IMR-90 (cell line): ENCODE data around the gene BOD1L1. TPM values are rescaled to one million over a fixed set of nuclear protein-coding genes. Genes with fewer than 3 reads are reported as not detected.

ENCODE experiments used
- ATAC-seq: fragments of 200-7000 bp; cut with Tn5 transposase; 2 replicates; pipeline ENCODE4 v1.9.1; 2020; ENCODE audit warnings: low read depth, mild to moderate bottlenecking, moderate library complexity
- BruUV-seq: library from RNA; stranded (reverse); fragments of 400-500 nt; replicated peaks from 2 replicates; lab custom pipeline; 2021; lab: Mats Ljungman, UMichigan
- CTCF ChIA-PET: fragments of 300-600 bp; formaldehyde crosslinking; extraction: SDS; loops from one replicate; lab custom pipeline; 2021; ENCODE audit warnings: antibody characterized with exemption; lab: Yijun Ruan, JAX
- POLR2A ChIA-PET: fragments of 300-600 bp; sonication (Branson Sonifier 250); formaldehyde crosslinking; loops from one replicate; lab custom pipeline; 2022; ENCODE audit warnings: antibody characterized with exemption; ENCODE audit not compliant: unreplicated experiment; lab: Charles Lee
- DNase-seq: peaks from one replicate; pipeline ENCODE4 v3.0.0; 2013
- H2AFZ ChIP-seq: replicated peaks from 2 replicates; pipeline ENCODE3; 2013; ENCODE audit warnings: low read length, mild to moderate bottlenecking; ENCODE audit not compliant: poor library complexity
- H2AK5ac ChIP-seq: 2 replicates; pipeline ENCODE4 v1.6.1; 2013; ENCODE audit warnings: low read depth, low read length, inconsistent platforms
- H2AK9ac ChIP-seq: replicated peaks from 2 replicates; pipeline ENCODE3; 2013; ENCODE audit warnings: mild to moderate bottlenecking, low read depth, low read length, moderate library complexity; ENCODE audit not compliant: poor library complexity
- H2BK120ac ChIP-seq: 2 replicates; pipeline ENCODE4 v1.6.1; 2013; ENCODE audit warnings: low read depth, low read length, inconsistent platforms
- H2BK15ac ChIP-seq: 3 replicates; pipeline ENCODE4 v1.6.1; 2013; ENCODE audit warnings: low read depth, low read length, inconsistent platforms
- H2BK20ac ChIP-seq: 2 replicates; pipeline ENCODE4 v1.6.1; 2013; ENCODE audit warnings: low read depth, mild to moderate bottlenecking, inconsistent platforms, low read length, moderate library complexity
- H2BK5ac ChIP-seq: 2 replicates; pipeline ENCODE4 v1.6.1; 2013; ENCODE audit warnings: mild to moderate bottlenecking, low read depth, low read length, inconsistent platforms; ENCODE audit not compliant: poor library complexity, severe bottlenecking
- H3K14ac ChIP-seq: replicated peaks from 2 replicates; pipeline ENCODE4 v1.6.1; 2013; ENCODE audit warnings: low read depth, low read length, inconsistent platforms
- H3K18ac ChIP-seq: 2 replicates; pipeline ENCODE4 v1.6.1; 2013; ENCODE audit warnings: low read depth, low read length, control low read depth
- H3K23ac ChIP-seq: 2 replicates; pipeline ENCODE4 v1.6.1; 2013; ENCODE audit warnings: low read depth, low read length, inconsistent platforms
- H3K27ac ChIP-seq: 2 replicates; pipeline ENCODE4 v1.5.1; 2013; ENCODE audit warnings: mild to moderate bottlenecking, control low read depth, low read length; ENCODE audit not compliant: insufficient read depth
- H3K27me3 ChIP-seq: 2 replicates; pipeline ENCODE4 v1.6.1; 2013; ENCODE audit warnings: low read length; ENCODE audit not compliant: control insufficient read depth, insufficient read depth
- H3K36me3 ChIP-seq: 2 replicates; pipeline ENCODE4 v1.6.1; 2013; ENCODE audit warnings: low read length, mixed read lengths; ENCODE audit not compliant: control insufficient read depth, insufficient read depth
- H3K4ac ChIP-seq: 2 replicates; pipeline ENCODE4 v1.6.1; 2013; ENCODE audit warnings: low read depth, low read length, inconsistent platforms
- H3K4me1 ChIP-seq: 2 replicates; pipeline ENCODE4 v1.6.1; 2013; ENCODE audit warnings: low read length, mixed read lengths; ENCODE audit not compliant: control insufficient read depth, insufficient read depth
- H3K4me2 ChIP-seq: 2 replicates; pipeline ENCODE4 v1.6.1; 2013; ENCODE audit warnings: low read depth, mild to moderate bottlenecking, control low read depth, low read length, moderate library complexity
- H3K4me3 ChIP-seq: 2 replicates; pipeline ENCODE4 v1.5.1; 2013; ENCODE audit warnings: low read depth, mild to moderate bottlenecking, control low read depth, low read length, moderate library complexity; ENCODE audit not compliant: insufficient read depth
- H3K56ac ChIP-seq: 2 replicates; pipeline ENCODE4 v1.6.1; 2013; ENCODE audit warnings: low read length, inconsistent platforms; ENCODE audit not compliant: insufficient read depth; ENCODE audit errors: extremely low read depth
- H3K79me1 ChIP-seq, 2 experiments: 2 replicates each; pipeline ENCODE4 v1.6.1; 2013; ENCODE audit warnings: low read length in 2 of 2, inconsistent platforms in 1 of 2, low read depth in 1 of 2
- H3K9ac ChIP-seq: 2 replicates; pipeline ENCODE4 v1.6.1; 2013; ENCODE audit warnings: low read depth, low read length, control low read depth
- H3K9me1 ChIP-seq: 2 replicates; pipeline ENCODE4 v1.6.1; 2013; ENCODE audit warnings: low read length, inconsistent platforms; ENCODE audit not compliant: insufficient read depth
- H3K9me3 ChIP-seq: 2 replicates; pipeline ENCODE4 v1.6.1; 2013; ENCODE audit warnings: low read length; ENCODE audit not compliant: control insufficient read depth, insufficient read depth
- H4K20me1 ChIP-seq: 2 replicates; pipeline ENCODE4 v1.6.1; 2013; ENCODE audit warnings: low read length, inconsistent platforms; ENCODE audit not compliant: insufficient read depth
- H4K5ac ChIP-seq: 2 replicates; pipeline ENCODE4 v1.6.1; 2013; ENCODE audit warnings: mild to moderate bottlenecking, low read depth, low read length, control low read depth
- H4K8ac ChIP-seq, 2 experiments: 2 replicates each; pipeline ENCODE4 v1.6.1; 2013; ENCODE audit warnings: low read depth in 2 of 2, low read length in 2 of 2, control low read depth in 1 of 2, inconsistent platforms in 1 of 2
- H4K91ac ChIP-seq: 2 replicates; pipeline ENCODE4 v1.6.1; 2013; ENCODE audit warnings: low read depth, low read length, inconsistent platforms; ENCODE audit not compliant: insufficient read depth
- BHLHE40 ChIP-seq: fragments of 150-350 bp; IDR thresholded peaks from 2 replicates; pipeline ENCODE4 v1.6.1; 2016; ENCODE audit warnings: mild to moderate bottlenecking, low read depth, low read length
- CEBPB ChIP-seq: IDR thresholded peaks from 2 replicates; pipeline ENCODE4 v1.6.1; 2012; ENCODE audit warnings: low read depth, low read length, improper control_type of control experiment
- CHD1 ChIP-seq: IDR thresholded peaks from 2 replicates; pipeline ENCODE4 v1.6.1; 2012; ENCODE audit warnings: low read depth, low read length, improper control_type of control experiment
- FOS ChIP-seq: fragments of 150-350 bp; IDR thresholded peaks from 2 replicates; pipeline ENCODE4 v1.6.1; 2016; ENCODE audit warnings: low read depth, low read length
- MAFK ChIP-seq: IDR thresholded peaks from 2 replicates; pipeline ENCODE4 v1.6.1; 2012; ENCODE audit warnings: low read depth, low read length, improper control_type of control experiment
- MAZ ChIP-seq: IDR thresholded peaks from 2 replicates; pipeline ENCODE4 v1.6.1; 2012; ENCODE audit warnings: low read depth, mild to moderate bottlenecking, low read length, improper control_type of control experiment, moderate library complexity, borderline replicate concordance
- MXI1 ChIP-seq: IDR thresholded peaks from 2 replicates; pipeline ENCODE4 v1.6.1; 2012; ENCODE audit warnings: low read depth, mild to moderate bottlenecking, low read length, moderate library complexity, borderline replicate concordance
- NFE2L2 ChIP-seq: fragments of 150-350 bp; IDR thresholded peaks from 2 replicates; pipeline ENCODE4 v1.6.1; 2016; ENCODE audit warnings: low read depth, mild to moderate bottlenecking, low read length
- POLR2A ChIP-seq: IDR thresholded peaks from 2 replicates; pipeline ENCODE4 v1.6.1; 2012; ENCODE audit warnings: mild to moderate bottlenecking, low read depth, low read length
- RAD21 ChIP-seq: IDR thresholded peaks from 2 replicates; pipeline ENCODE4 v1.6.1; 2012; ENCODE audit warnings: low read length, improper control_type of control experiment
- RFX5 ChIP-seq: IDR thresholded peaks from 2 replicates; pipeline ENCODE4 v1.8.0; 2012; ENCODE audit warnings: low read depth, mild to moderate bottlenecking, low read length, moderate library complexity
- SMC3 ChIP-seq: fragments of 150-350 bp; IDR thresholded peaks from 2 replicates; pipeline ENCODE4 v1.6.1; 2016; ENCODE audit warnings: low read depth, mild to moderate bottlenecking, antibody characterized with exemption, low read length, moderate library complexity
- WGBS, 2 experiments: methylation state at CpG; one replicate each; pipeline versions ENCODE4 v1.1.5 to v1.1.7; 2013; ENCODE audit warnings: missing lambda C conversion rate in 2 of 2; ENCODE audit not compliant: insufficient read length in 1 of 2; ENCODE audit errors: extremely low coverage in 2 of 2; 5-methylcytosine and 5-hydroxymethylcytosine counted together
- dilution Hi-C: fragments of 300-500 bp; cut with HindIII; formaldehyde crosslinking; loops from one replicate; pipeline ENCODE4 v1.14.3; 2018; ENCODE audit warnings: low sequenced_read_pairs; ENCODE audit not compliant: unreplicated experiment
- in situ Hi-C: fragments of 300-500 bp; cut with MboI; formaldehyde crosslinking; loops from 3 replicates; pipeline ENCODE4 v1.14.3; 2019; ENCODE audit warnings: low sequenced_read_pairs, inconsistent platforms, mixed read lengths
- intact Hi-C: fragments of 100-400 bp; cut with micrococcal nuclease; formaldehyde crosslinking; loops from 2 replicates; pipeline ENCODE4 v1.10.0; 2022
- polyA plus RNA-seq, 3 experiments: library from polyadenylated mRNA; depleted of rRNA; stranded (reverse); fragments of >200 nt; gene quantifications; 2 replicates each; pipeline ENCODE4 v1.2.3, GENCODE V29; 2012; ENCODE audit warnings: low replicate concordance in 1 of 3
- total RNA-seq: library from RNA; depleted of rRNA; stranded (reverse); fragments of >200 nt; gene quantifications from 2 replicates; pipeline ENCODE4 v1.2.3, GENCODE V29; 2012
- TF ChIP-seq, protein P1 (sequence below): fragments of 150-350 bp; IDR thresholded peaks from 2 replicates; pipeline ENCODE4 v1.6.1; 2016; ENCODE audit warnings: low read depth, mild to moderate bottlenecking, low read length, moderate library complexity, borderline replicate concordance
- TF ChIP-seq, protein P2 (sequence below): fragments of 150-350 bp; IDR thresholded peaks from 2 replicates; pipeline ENCODE4 v1.6.1; 2017; ENCODE audit warnings: mild to moderate bottlenecking, antibody characterized with exemption, low read length, low read depth

The BOD1L1 gene
- total and polyA plus RNA-seq, 2 of the 4 experiments (the other 2 are of a cell fraction): 13.5 to 26.9 TPM

DNA sequence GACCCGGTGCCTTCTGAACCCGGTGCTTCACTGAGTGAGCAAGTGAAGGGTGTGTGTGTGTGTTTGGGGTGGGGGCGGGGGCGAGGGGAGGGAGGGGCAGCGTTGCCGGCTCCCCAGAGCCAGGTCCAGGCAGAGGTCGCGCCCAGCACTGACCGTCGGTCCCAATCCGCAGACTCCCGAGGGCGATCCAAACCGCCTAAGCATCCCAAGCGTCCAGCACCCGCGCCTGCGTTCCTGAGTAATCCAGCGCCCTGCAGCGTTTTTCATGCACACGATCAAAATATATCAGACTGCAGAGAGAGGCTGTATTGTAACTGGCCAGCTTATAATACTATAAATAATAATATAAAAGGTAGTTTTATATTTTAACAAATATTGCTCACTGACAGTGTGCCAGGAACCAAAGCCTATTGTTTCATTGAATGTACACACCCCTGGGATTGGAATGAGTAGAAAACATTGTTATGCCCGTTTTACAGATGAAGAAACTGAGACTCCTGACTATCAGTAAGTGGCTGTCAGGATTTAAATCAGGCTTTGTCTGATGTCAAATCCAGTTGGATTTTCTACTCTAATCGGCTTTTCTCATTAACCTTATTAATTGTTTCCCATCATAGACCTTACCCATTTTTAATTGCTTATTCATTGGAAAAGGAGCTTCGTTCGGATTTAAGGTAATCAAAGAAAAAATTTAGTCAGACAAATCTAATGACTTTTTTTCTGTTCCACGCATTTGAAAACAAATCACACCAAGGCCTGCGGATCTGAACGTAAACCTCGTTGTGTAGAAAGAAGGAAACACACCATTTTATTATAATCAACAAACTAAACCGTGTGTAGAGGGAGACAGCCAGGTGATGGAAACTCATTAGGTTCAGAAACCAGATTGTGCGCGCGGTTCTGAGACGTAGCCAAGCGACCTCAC lies 79.2 kb downstream of the BOD1L1 start (continued):
- TF ChIP-seq MXI1 (no peak), SMC3 (no peak)

DNA sequence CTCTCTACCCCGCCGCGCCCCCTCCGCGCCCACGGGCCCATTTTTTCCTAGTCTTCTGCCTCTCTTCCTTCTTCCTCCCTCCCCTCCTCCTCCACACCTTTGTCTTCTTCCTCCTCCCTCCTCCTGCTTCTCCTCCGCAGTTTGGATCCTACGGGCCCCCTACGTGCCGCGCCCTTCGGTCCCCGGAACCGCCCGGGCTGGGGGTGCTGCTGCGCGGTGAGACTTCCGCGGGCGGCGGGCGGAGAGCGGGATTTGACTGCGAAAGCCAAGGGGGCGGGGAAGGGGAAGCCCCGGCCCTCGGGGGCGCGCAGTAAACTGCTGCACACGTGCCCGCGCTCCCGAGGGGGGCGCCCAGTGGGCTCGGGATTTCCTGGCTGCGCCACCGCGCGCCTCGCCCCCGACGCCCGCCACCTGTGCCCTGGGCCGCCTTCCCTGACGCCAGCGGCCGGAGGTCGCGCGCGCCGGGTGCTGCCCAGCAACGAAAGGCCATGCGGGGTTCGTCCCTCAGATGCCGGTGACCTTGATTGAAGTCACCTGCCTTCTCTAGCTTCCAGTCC lies 80.0 kb downstream of the BOD1L1 start:
- Histone ChIP-seq H4K20me1 (peaks cover 5% of the 10 kb centered on the region), H2AK9ac (no peak overlapping the region), H2AK5ac (no peak overlapping the region), H2BK20ac (no peak overlapping the region), H4K8ac (no peak overlapping the region), H3K4me2 (peak overlapping the region; percentile 23; the same call in 1 of the 2 replicates), H3K4me1 (no peaks in the 10 kb centered on the region; the same call in 1 of the 2 replicates), H3K27me3 (peaks cover 47% of the 10 kb centered on the region), H3K27ac (no peak overlapping the region), H3K56ac (no peak overlapping the region), H3K4me3 (peak overlapping the region; percentile 21; the same call in 1 of the 2 replicates), H3K36me3 (no peaks in the 10 kb centered on the region), H3K23ac (no peak overlapping the region), H3K14ac (no peak overlapping the region), H3K9me1 (peaks cover 2% of the 10 kb centered on the region; the same call in 1 of the 2 replicates), H4K91ac (no peak overlapping the region), H2BK5ac (no peak overlapping the region), H3K18ac (no peak overlapping the region), H3K79me1 (no peaks in the 10 kb centered on the region), H3K9ac (no peak overlapping the region), H2AFZ (peak overlapping the region; percentile 81), H3K9me3 (peaks cover 11% of the 10 kb centered on the region), H2BK15ac (no peak overlapping the region), H2BK120ac (no peak overlapping the region), H3K4ac (no peak overlapping the region), H4K5ac (no peak overlapping the region)
- no TSS peak for BruUV-seq
- dilution Hi-C loops (no loop called here), intact Hi-C loops (loop anchor here (5.0 kb wide), 2 partner anchors 145 to 1780 kb away; no protein-coding TSS in a partner anchor), in situ Hi-C loops (loop anchor here (5.0 kb wide), 2 partner anchors 695 to 815 kb away; no protein-coding TSS in a partner anchor)
- ChIA-PET CTCF (interaction anchor here (2.0 kb wide), 1 partner anchor 695 kb away, joined by 7 read pairs; no protein-coding TSS in a partner anchor), POLR2A (no interaction called here)
- 1% methylated on average over 24 of the region's 56 CpGs; no CpG with 5 or more reads in 1 of the 2 experiments for WGBS, 2 experiments
- ATAC-seq (no peak), DNase-seq (no peak)
- TF ChIP-seq POLR2A (no peak), MAFK (no peak), CEBPB (no peak), RAD21 (no peak), BHLHE40 (no peak), FOS (no peak), CHD1 (no peak), NFE2L2 (no peak), MAZ (no peak), MXI1 (no peak), RFX5 (no peak)
- TF ChIP-seq, protein P1, sequence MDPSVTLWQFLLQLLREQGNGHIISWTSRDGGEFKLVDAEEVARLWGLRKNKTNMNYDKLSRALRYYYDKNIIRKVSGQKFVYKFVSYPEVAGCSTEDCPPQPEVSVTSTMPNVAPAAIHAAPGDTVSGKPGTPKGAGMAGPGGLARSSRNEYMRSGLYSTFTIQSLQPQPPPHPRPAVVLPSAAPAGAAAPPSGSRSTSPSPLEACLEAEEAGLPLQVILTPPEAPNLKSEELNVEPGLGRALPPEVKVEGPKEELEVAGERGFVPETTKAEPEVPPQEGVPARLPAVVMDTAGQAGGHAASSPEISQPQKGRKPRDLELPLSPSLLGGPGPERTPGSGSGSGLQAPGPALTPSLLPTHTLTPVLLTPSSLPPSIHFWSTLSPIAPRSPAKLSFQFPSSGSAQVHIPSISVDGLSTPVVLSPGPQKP: no peak
- TF ChIP-seq, protein P2, sequence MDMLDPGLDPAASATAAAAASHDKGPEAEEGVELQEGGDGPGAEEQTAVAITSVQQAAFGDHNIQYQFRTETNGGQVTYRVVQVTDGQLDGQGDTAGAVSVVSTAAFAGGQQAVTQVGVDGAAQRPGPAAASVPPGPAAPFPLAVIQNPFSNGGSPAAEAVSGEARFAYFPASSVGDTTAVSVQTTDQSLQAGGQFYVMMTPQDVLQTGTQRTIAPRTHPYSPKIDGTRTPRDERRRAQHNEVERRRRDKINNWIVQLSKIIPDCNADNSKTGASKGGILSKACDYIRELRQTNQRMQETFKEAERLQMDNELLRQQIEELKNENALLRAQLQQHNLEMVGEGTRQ: no peak
